Kidney (tissue), 14 donors: ENCODE results near the gene PNPLA7. TPM values are rescaled to one million over a fixed set of nuclear protein-coding genes. Genes with fewer than 3 reads are reported as not detected.

Experiments
- DNase-seq, 5 donors: peaks; one replicate each; pipeline ENCODE4 v3.0.0-alpha.2; 2013 to 2020
- FAIRE-seq: peaks from 2 replicates; lab custom pipeline; 2012; peaks lifted over from hg19 to GRCh38; lab: Jason Lieb, UNC
- H3K27ac ChIP-seq, 2 donors: one replicate each; pipeline ENCODE4 v1.7.0; 2013; ENCODE audit warnings: low read depth in 2 of 2, low read length in 2 of 2, inconsistent platforms in 1 of 2
- H3K27me3 ChIP-seq: one replicate; pipeline ENCODE4 v1.7.1; 2013; ENCODE audit warnings: low read length, inconsistent platforms; ENCODE audit not compliant: control insufficient read depth, insufficient read depth
- H3K36me3 ChIP-seq, 3 donors: one replicate each; pipeline versions ENCODE4 v1.7.0 to v1.7.1; 2013; ENCODE audit warnings: low read length in 3 of 3, control low read depth in 1 of 3, inconsistent platforms in 1 of 3; ENCODE audit not compliant: insufficient read depth in 3 of 3, control insufficient read depth in 2 of 3
- H3K4me1 ChIP-seq, 3 donors: one replicate each; pipeline versions ENCODE4 v1.7.0 to v1.7.1; 2013; ENCODE audit warnings: low read length in 3 of 3, inconsistent platforms in 1 of 3, low read depth in 1 of 3; ENCODE audit not compliant: control insufficient read depth in 2 of 3, insufficient read depth in 2 of 3
- H3K4me3 ChIP-seq, 3 donors: one replicate each; pipeline versions ENCODE4 v1.7.0 to v1.8.1; 2013; ENCODE audit warnings: low read length in 3 of 3, control low read depth in 1 of 3, inconsistent platforms in 1 of 3
- H3K9ac ChIP-seq, 3 donors: one replicate each; pipeline versions ENCODE4 v1.7.0 to v1.7.1; 2013; ENCODE audit warnings: low read length in 3 of 3, control low read depth in 1 of 3, inconsistent platforms in 1 of 3
- H3K9me3 ChIP-seq, 3 donors: one replicate each; pipeline versions ENCODE4 v1.7.0 to v1.7.1; 2013; ENCODE audit warnings: low read length in 3 of 3, control low read depth in 1 of 3, inconsistent platforms in 1 of 3; ENCODE audit not compliant: control insufficient read depth in 2 of 3, insufficient read depth in 1 of 3
- CTCF ChIP-seq: IDR thresholded peaks from 3 replicates; pipeline ENCODE4 v1.5.1; 2012; ENCODE audit warnings: mild to moderate bottlenecking, moderate library complexity, borderline replicate concordance; ENCODE audit not compliant: insufficient read depth; ENCODE audit errors: extremely low read depth
- intact Hi-C: fragments of 100-400 bp; cut with DNase I; formaldehyde crosslinking; loops from one replicate; pipeline ENCODE4 v1.11.1; 2022
- polyA plus RNA-seq: library from polyadenylated mRNA; stranded (reverse); fragments of 350-450 nt; fragmentation: Illumina TruSeq; extraction: RNeasy Lipid Tissue Mini Kit (QIAGEN cat#74804); gene quantifications from one replicate; pipeline ENCODE4 v1.2.3, GENCODE V29; 2014; ENCODE audit warnings: low read depth, low replicate concordance; ENCODE audit not compliant: insufficient read depth
- total RNA-seq: library from RNA; stranded (reverse); fragmentation: NEBNext Ultra II Directional; extraction: Animal tissue kit (Norgen Biotek cat#: 25700); gene quantifications from one replicate; pipeline ENCODE4 v1.2.1, GENCODE V29; 2021
- donor health status: control.
- donor health status: control.
- donor health status: control.
- donor health status: control.
- donor health status: control.
- donor health status: DM: yes; HTN: yes; CAD: no.
- donor health status: Normal renal cell carcinoma (clear cell type).

The PNPLA7 gene
- total and polyA plus RNA-seq, 2 donors from 2014 or later: 2.1 to 9.6 TPM

GRCh38 chr9:137506274-137506673 is 43.9 kb downstream of the PNPLA7 start:
- no peak for TF ChIP-seq CTCF
- Histone ChIP-seq H3K36me3 (no peaks in the 10 kb centered on the region), H3K4me1 (no peaks in the 10 kb centered on the region), H3K9ac (no peak overlapping the region), H3K27ac (no peak overlapping the region), H3K4me3 (no peak overlapping the region), H3K27me3 (no peaks in the 10 kb centered on the region), H3K9me3 (no peaks in the 10 kb centered on the region)
- DNase-seq (peak in 1 of 5 donors; percentile 75), FAIRE-seq (no peak)
- intact Hi-C loops: no loop called here

GRCh38 chr9:137505421-137506140 is 44.6 kb downstream of the PNPLA7 start:
- Histone ChIP-seq H3K9ac (no peak overlapping the region), H3K36me3 (no peaks in the 10 kb centered on the region), H3K9me3 (no peaks in the 10 kb centered on the region), H3K27me3 (no peaks in the 10 kb centered on the region), H3K27ac (no peak overlapping the region), H3K4me1 (no peaks in the 10 kb centered on the region), H3K4me3 (no peak overlapping the region)
- FAIRE-seq (no peak), DNase-seq (no peak)
- intact Hi-C loops: no loop called here
- TF ChIP-seq CTCF: no peak

- TF ChIP-seq CTCF: no peak
- Histone ChIP-seq H3K4me3 (no peak overlapping the region), H3K9ac (no peak overlapping the region), H3K4me1 (no peaks in the 10 kb centered on the region), H3K36me3 (no peaks in the 10 kb centered on the region), H3K9me3 (no peaks in the 10 kb centered on the region), H3K27me3 (no peaks in the 10 kb centered on the region), H3K27ac (no peak overlapping the region)
- FAIRE-seq (no peak), DNase-seq (no peak)
- intact Hi-C loops: no loop called here
Observed at GRCh38 chr9:137504432-137504777, 45.8 kb downstream of the PNPLA7 start.
